ENCODE measurements around the gene PRH1.

PRH1 gene

GRCh38 chr12:10884086-10884725 is at the start of gene PRH1:
Gene PRH1, minus strand, starts transcription at chr12:10884255. Its CDS starts 38 bp downstream, at chr12:10884217.
- no peak for DNase-seq

- DNase-seq: no peak
Observed at GRCh38 chr12:10928746-10929286, 44.8 kb upstream of the PRH1 start, which contains the start of gene PRH2. Gene PRH2, plus strand, starts transcription at chr12:10929236. Its CDS starts 38 bp downstream, at chr12:10929274.

GRCh38 chr12:10926269-10926668 is 42.2 kb upstream of the PRH1 start:
- DNase-seq: no peak

GRCh38 chr12:10919809-10920208 is 35.8 kb upstream of the PRH1 start:
- no peak for DNase-seq

- no peak for DNase-seq
Observed at GRCh38 chr12:10910380-10910779, 26.3 kb upstream of the PRH1 start.

- DNase-seq: no peak
Observed at GRCh38 chr12:10909462-10909861, 25.4 kb upstream of the PRH1 start, which contains the start of gene TAS2R13. Gene TAS2R13, minus strand, starts transcription at chr12:10909562. Its CDS starts 264 bp downstream, at chr12:10909298.

- no peak for DNase-seq
Observed at GRCh38 chr12:10904686-10905085, 20.6 kb upstream of the PRH1 start.

GRCh38 chr12:10901427-10901826 is 17.4 kb upstream of the PRH1 start:
- no peak for DNase-seq

GRCh38 chr12:10900972-10901371 is 16.9 kb upstream of the PRH1 start:
- no peak for DNase-seq

- DNase-seq: no peak
Observed at GRCh38 chr12:10900530-10900929, 16.5 kb upstream of the PRH1 start.

- no peak for DNase-seq
Observed at GRCh38 chr12:10896854-10897253, 12.8 kb upstream of the PRH1 start.

GRCh38 chr12:10891937-10892336 is 7.9 kb upstream of the PRH1 start:
- DNase-seq: no peak

GRCh38 chr12:10889226-10889625 is 5.2 kb upstream of the PRH1 start:
- no peak for DNase-seq

GRCh38 chr12:10873378-10873777 is 10.7 kb downstream of the PRH1 start:
- no peak for DNase-seq

- no peak for DNase-seq
Observed at GRCh38 chr12:10867381-10867780, 16.7 kb downstream of the PRH1 start.

GRCh38 chr12:10863512-10864218 is 20.4 kb downstream of the PRH1 start:
- DNase-seq: no peak

- DNase-seq: no peak
Observed at GRCh38 chr12:10861366-10861765, 22.7 kb downstream of the PRH1 start.

- no peak for DNase-seq
Observed at GRCh38 chr12:10855807-10856206, 28.2 kb downstream of the PRH1 start.

- DNase-seq: no peak
Observed at GRCh38 chr12:10853776-10854175, 30.3 kb downstream of the PRH1 start.

- DNase-seq: no peak
Observed at GRCh38 chr12:10851243-10851858, 32.7 kb downstream of the PRH1 start.

- DNase-seq: no peak
Observed at GRCh38 chr12:10849425-10849878, 34.6 kb downstream of the PRH1 start, which contains the start of gene PRR4. Gene PRR4, minus strand, starts transcription at chr12:10849475. Its CDS starts 38 bp downstream, at chr12:10849437.

- DNase-seq: no peak
Observed at GRCh38 chr12:10847744-10848143, 36.3 kb downstream of the PRH1 start.

- no peak for DNase-seq
Observed at GRCh38 chr12:10842862-10843261, 41.2 kb downstream of the PRH1 start.
